Epithelial cell of esophagus (primary cell): ENCODE results near the gene NRIP3.
A peak's percentile ranks its signal among the peaks of the same experiment; 100 is the strongest.
"Not testable (repeated sequence)": the region's sequence is repeated elsewhere in the genome, so short reads cannot be mapped to it uniquely, and the experiment has no call there.

Experiments used
- DNase-seq: peaks from one replicate; pipeline ENCODE4 v3.0.0; 2010; ENCODE audit warnings: low read depth
- H3K4me3 ChIP-seq: 2 replicates; pipeline ENCODE4 v1.5.1; 2011; ENCODE audit warnings: mild to moderate bottlenecking, low read length, control low read depth
- TF ChIP-seq, protein P1 (sequence below): IDR thresholded peaks from 2 replicates; pipeline ENCODE4 v1.5.1; 2011; ENCODE audit warnings: low read depth, mild to moderate bottlenecking, low read length, control low read depth, inconsistent platforms; ENCODE audit not compliant: insufficient read depth; ENCODE audit errors: missing control alignments

The NRIP3 gene

GRCh38 chr11:9016916-9017642 lies 13.3 kb upstream of the NRIP3 start:
- H3K4me3 ChIP-seq: no peak overlapping the region
- DNase-seq: no peak
- TF ChIP-seq, protein P1, sequence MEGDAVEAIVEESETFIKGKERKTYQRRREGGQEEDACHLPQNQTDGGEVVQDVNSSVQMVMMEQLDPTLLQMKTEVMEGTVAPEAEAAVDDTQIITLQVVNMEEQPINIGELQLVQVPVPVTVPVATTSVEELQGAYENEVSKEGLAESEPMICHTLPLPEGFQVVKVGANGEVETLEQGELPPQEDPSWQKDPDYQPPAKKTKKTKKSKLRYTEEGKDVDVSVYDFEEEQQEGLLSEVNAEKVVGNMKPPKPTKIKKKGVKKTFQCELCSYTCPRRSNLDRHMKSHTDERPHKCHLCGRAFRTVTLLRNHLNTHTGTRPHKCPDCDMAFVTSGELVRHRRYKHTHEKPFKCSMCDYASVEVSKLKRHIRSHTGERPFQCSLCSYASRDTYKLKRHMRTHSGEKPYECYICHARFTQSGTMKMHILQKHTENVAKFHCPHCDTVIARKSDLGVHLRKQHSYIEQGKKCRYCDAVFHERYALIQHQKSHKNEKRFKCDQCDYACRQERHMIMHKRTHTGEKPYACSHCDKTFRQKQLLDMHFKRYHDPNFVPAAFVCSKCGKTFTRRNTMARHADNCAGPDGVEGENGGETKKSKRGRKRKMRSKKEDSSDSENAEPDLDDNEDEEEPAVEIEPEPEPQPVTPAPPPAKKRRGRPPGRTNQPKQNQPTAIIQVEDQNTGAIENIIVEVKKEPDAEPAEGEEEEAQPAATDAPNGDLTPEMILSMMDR: no peak

GRCh38 chr11:9015677-9016076 lies 11.9 kb upstream of the NRIP3 start:
- DNase-seq: peak; percentile 82

DNA sequence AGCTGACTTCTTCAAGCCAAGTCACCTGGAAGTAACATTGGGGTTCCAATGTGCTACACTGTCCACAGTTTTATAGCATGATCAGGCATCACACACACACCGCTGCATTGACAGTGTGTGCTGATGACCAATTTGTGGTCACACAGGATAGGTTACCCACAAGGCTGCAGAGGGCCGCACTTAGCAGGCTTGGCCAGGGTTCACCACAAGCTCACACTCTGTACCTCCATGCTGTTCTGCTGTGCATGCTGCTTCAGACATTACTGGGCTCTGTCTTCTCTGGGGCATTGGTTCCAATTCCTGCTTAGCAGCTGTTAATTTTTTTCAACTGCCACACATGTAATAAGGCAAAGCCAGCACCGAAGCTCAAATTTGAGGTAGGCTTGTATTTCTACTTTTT lies 11.0 kb upstream of the NRIP3 start:
- no peak for DNase-seq
- TF ChIP-seq, protein P1: no peak
- no peak overlapping the region for H3K4me3 ChIP-seq

More at GRCh38 chr11:9015677-9016076, 11.9 kb upstream of the NRIP3 start:
- TF ChIP-seq, protein P1: peak; percentile 86
- H3K4me3 ChIP-seq: no peak overlapping the region

DNA sequence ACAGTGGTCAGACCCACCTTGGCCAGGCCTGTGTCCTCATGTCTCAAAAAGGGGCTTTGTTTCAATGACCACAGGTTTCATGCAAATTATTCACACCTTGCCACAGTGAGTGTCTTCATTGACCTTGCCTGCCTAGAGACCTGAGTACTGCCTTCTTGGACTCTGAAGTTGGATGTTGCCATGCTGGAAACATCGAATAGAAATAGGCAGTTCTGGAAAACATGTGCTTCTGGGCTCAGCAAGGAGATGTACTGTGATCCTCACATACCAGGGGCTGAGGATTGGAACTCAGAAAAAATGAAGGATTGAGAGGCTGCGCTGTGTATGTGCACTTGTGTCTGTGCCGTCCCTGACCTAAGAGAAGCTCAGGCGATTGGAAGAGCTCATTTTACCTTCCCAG lies 9.6 kb upstream of the NRIP3 start:
- H3K4me3 ChIP-seq: no peak overlapping the region
- TF ChIP-seq, protein P1: no peak
- no peak for DNase-seq

DNA sequence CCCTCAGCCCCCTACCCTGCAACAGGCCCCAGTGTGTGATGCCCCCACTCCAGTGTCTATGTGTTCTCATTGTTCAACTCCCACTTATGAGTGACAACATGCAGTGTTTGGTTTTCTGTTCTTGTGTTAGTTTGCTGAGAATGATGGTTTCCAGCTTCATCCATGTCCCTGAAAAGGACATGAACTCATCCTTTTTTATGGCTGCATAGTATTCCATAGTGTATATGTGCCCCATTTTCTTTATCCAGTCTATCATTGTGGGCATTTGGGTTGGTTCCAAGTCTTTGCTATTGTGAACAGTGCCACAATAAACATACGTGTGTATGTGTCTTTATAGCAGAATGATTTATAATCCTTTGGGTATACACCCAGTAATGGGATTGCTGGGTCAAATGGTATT lies 5.7 kb upstream of the NRIP3 start:
- DNase-seq, H3K4me3 ChIP-seq: not testable (repeated sequence)

GRCh38 chr11:9008661-9009060 lies 4.9 kb upstream of the NRIP3 start:
- no peak overlapping the region for H3K4me3 ChIP-seq
- no peak for DNase-seq
- TF ChIP-seq, protein P1: no peak

- no peak overlapping the region for H3K4me3 ChIP-seq
- TF ChIP-seq, protein P1: no peak
- DNase-seq: no peak
Measured at GRCh38 chr11:9008011-9008550, 4.3 kb upstream of the NRIP3 start.
